Subcutaneous abdominal adipose tissue (tissue), 5 donors: ENCODE measurements around the gene MBNL2.
A peak's percentile ranks its signal among the peaks of the same experiment; 100 is the strongest.

ENCODE experiments used
- H3K27ac ChIP-seq: one replicate; pipeline ENCODE4 v1.7.0; 2013; ENCODE audit warnings: low read depth, mild to moderate bottlenecking, inconsistent platforms, low read length, moderate library complexity
- H3K27me3 ChIP-seq, 5 donors: one replicate each; pipeline ENCODE4 v1.7.0; 2013; ENCODE audit warnings: low read length in 5 of 5, inconsistent platforms in 1 of 5; ENCODE audit not compliant: control insufficient read depth in 5 of 5, insufficient read depth in 4 of 5
- H3K36me3 ChIP-seq, 5 donors: one replicate each; pipeline ENCODE4 v1.7.0; 2013; ENCODE audit warnings: low read length in 5 of 5; ENCODE audit not compliant: control insufficient read depth in 5 of 5, insufficient read depth in 5 of 5
- H3K4me1 ChIP-seq, 5 donors: one replicate each; pipeline ENCODE4 v1.7.0; 2013; ENCODE audit warnings: low read length in 5 of 5, mild to moderate bottlenecking in 3 of 5, moderate library complexity in 1 of 5; ENCODE audit not compliant: control insufficient read depth in 5 of 5, insufficient read depth in 5 of 5
- H3K4me3 ChIP-seq, 5 donors: one replicate each; pipeline ENCODE4 v1.7.0; 2013; ENCODE audit warnings: low read length in 5 of 5, low read depth in 1 of 5
- H3K9ac ChIP-seq, 5 donors: one replicate each; pipeline ENCODE4 v1.7.0; 2013; ENCODE audit warnings: low read length in 5 of 5, mild to moderate bottlenecking in 4 of 5, moderate library complexity in 3 of 5
- H3K9me3 ChIP-seq, 5 donors: one replicate each; pipeline ENCODE4 v1.7.0; 2013; ENCODE audit warnings: low read length in 5 of 5; ENCODE audit not compliant: control insufficient read depth in 5 of 5
- donor health status: healthy.
- donor health status: healthy.
- donor health status: healthy.
- donor health status: healthy.
- donor health status: healthy.

MBNL2 gene

GRCh38 chr13:97239306-97239705, 17.2 kb downstream of the MBNL2 start:
- Histone ChIP-seq H3K36me3 (peaks cover 0 to 5% (median 4%) of the 10 kb centered on the region in 5 donors), H3K4me3 (no peak overlapping the region), H3K9ac (no peak overlapping the region), H3K9me3 (no peaks in the 10 kb centered on the region), H3K4me1 (peaks cover 10 to 95% (median 74%) of the 10 kb centered on the region in 5 donors), H3K27me3 (no peaks in the 10 kb centered on the region), H3K27ac (peak overlapping the region; percentile 77)

- no peak overlapping the region for H3K4me3 ChIP-seq
- H3K9me3 ChIP-seq = no peaks in the 10 kb centered on the region
- H3K36me3 ChIP-seq = peaks cover 0 to 5% (median 0%) of the 10 kb centered on the region in 5 donors
- no peaks in the 10 kb centered on the region for H3K27me3 ChIP-seq
- peak overlapping the region in 1 of 5 donors; percentile 52 for H3K9ac ChIP-seq
- H3K27ac ChIP-seq = peak overlapping the region; percentile 77
- H3K4me1 ChIP-seq = peaks cover 13 to 96% (median 79%) of the 10 kb centered on the region in 5 donors
These were observed 18.0 kb downstream of the MBNL2 start for GRCh38 chr13:97239943-97240787.

GRCh38 chr13:97240788-97241734, 18.9 kb downstream of the MBNL2 start:
- Histone ChIP-seq H3K27ac (peak overlapping the region; percentile 85), H3K4me3 (no peak overlapping the region), H3K9ac (peak overlapping the region in 1 of 5 donors; percentile 52)

GRCh38 chr13:97241761-97242160, 19.6 kb downstream of the MBNL2 start:
- H3K4me3 ChIP-seq = no peak overlapping the region
- H3K9me3 ChIP-seq = no peaks in the 10 kb centered on the region
- H3K4me1 ChIP-seq = peaks cover 15 to 92% (median 77%) of the 10 kb centered on the region in 5 donors
- peaks cover 0 to 5% (median 0%) of the 10 kb centered on the region in 5 donors for H3K36me3 ChIP-seq
- no peaks in the 10 kb centered on the region for H3K27me3 ChIP-seq
- peak overlapping the region in 1 of 5 donors; percentile 3 for H3K9ac ChIP-seq
- H3K27ac ChIP-seq = peak overlapping the region; percentile 85

More at GRCh38 chr13:97240788-97241734, 18.9 kb downstream of the MBNL2 start:
- Histone ChIP-seq H3K4me1 (peaks cover 16 to 95% (median 79%) of the 10 kb centered on the region in 5 donors), H3K27me3 (no peaks in the 10 kb centered on the region), H3K9me3 (no peaks in the 10 kb centered on the region), H3K36me3 (peaks cover 0 to 5% (median 0%) of the 10 kb centered on the region in 5 donors)

GRCh38 chr13:97242755-97243497, 20.8 kb downstream of the MBNL2 start:
- H3K4me3 ChIP-seq = no peak overlapping the region
- H3K9ac ChIP-seq = no peak overlapping the region
- peak overlapping the region; percentile 85 for H3K27ac ChIP-seq
- H3K4me1 ChIP-seq = peaks cover 14 to 90% (median 82%) of the 10 kb centered on the region in 5 donors
- no peaks in the 10 kb centered on the region for H3K27me3 ChIP-seq
- H3K9me3 ChIP-seq = no peaks in the 10 kb centered on the region
- peaks cover 0 to 5% (median 0%) of the 10 kb centered on the region in 5 donors for H3K36me3 ChIP-seq

GRCh38 chr13:97243915-97244781, 22.0 kb downstream of the MBNL2 start:
- Histone ChIP-seq H3K4me3 (no peak overlapping the region), H3K9ac (peak overlapping the region in 1 of 5 donors; percentile 68), H3K27ac (peak overlapping the region; percentile 85)

GRCh38 chr13:97245011-97245410, 22.9 kb downstream of the MBNL2 start:
- H3K4me3 ChIP-seq = peak overlapping the region in 1 of 5 donors; percentile 25
- peaks cover 14 to 86% (median 85%) of the 10 kb centered on the region in 5 donors for H3K4me1 ChIP-seq
- peak overlapping the region; percentile 85 for H3K27ac ChIP-seq
- peak overlapping the region in 1 of 5 donors; percentile 70 for H3K9ac ChIP-seq
- H3K27me3 ChIP-seq = no peaks in the 10 kb centered on the region
- H3K9me3 ChIP-seq = no peaks in the 10 kb centered on the region
- no peaks in the 10 kb centered on the region for H3K36me3 ChIP-seq

More at GRCh38 chr13:97243915-97244781, 22.0 kb downstream of the MBNL2 start:
- H3K9me3 ChIP-seq = no peaks in the 10 kb centered on the region
- H3K4me1 ChIP-seq = peaks cover 14 to 86% (median 85%) of the 10 kb centered on the region in 5 donors
- H3K36me3 ChIP-seq = no peaks in the 10 kb centered on the region
- no peaks in the 10 kb centered on the region for H3K27me3 ChIP-seq

GRCh38 chr13:97246596-97247158, 24.5 kb downstream of the MBNL2 start:
- Histone ChIP-seq H3K27ac (peak overlapping the region; percentile 85), H3K27me3 (no peaks in the 10 kb centered on the region), H3K4me3 (peak overlapping the region; percentile 23 to 52 (median 28)), H3K9me3 (no peaks in the 10 kb centered on the region), H3K9ac (peak overlapping the region; percentile 22 to 70 (median 50)), H3K36me3 (no peaks in the 10 kb centered on the region), H3K4me1 (peaks cover 11 to 86% (median 84%) of the 10 kb centered on the region in 5 donors)
